ENCODE data around the gene FUS.

DNA sequence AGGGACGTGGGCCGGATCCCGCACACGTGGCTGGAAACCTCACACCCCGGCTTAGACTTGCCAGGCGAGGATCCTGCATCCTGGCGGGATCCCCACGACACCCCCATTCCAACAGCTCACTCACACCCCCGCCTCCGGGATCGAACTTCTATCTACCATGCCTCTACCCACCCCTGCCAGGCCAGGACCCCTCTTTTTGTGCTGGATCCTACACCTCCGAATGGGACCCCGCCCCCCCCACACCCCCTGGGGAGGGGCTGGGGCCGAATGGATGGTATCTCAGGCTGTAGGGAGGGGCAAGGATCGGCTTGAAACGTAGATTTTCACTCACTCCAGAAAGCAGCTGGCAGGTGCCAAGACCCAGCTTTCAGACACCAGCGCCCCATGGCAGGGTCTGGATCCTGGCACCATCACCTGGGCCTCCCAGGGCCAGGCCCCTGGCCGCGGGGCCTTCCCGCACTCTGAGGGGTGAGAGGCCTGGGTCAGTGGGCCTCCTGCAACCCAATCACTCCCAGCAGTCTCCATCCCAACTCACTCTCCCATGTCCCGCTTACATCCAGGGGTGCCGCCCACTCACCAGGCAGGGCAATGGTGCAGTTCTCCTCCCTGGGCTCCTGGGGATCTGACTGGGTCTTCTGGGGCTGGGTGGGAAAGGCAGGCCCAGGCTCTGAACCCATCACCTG is 36.8 kb upstream of the FUS start:
- TF ChIP-seq POLR2A (IDR thresholded peaks at IDR 0.05) = no peak
- TF ChIP-seq, protein P1, sequence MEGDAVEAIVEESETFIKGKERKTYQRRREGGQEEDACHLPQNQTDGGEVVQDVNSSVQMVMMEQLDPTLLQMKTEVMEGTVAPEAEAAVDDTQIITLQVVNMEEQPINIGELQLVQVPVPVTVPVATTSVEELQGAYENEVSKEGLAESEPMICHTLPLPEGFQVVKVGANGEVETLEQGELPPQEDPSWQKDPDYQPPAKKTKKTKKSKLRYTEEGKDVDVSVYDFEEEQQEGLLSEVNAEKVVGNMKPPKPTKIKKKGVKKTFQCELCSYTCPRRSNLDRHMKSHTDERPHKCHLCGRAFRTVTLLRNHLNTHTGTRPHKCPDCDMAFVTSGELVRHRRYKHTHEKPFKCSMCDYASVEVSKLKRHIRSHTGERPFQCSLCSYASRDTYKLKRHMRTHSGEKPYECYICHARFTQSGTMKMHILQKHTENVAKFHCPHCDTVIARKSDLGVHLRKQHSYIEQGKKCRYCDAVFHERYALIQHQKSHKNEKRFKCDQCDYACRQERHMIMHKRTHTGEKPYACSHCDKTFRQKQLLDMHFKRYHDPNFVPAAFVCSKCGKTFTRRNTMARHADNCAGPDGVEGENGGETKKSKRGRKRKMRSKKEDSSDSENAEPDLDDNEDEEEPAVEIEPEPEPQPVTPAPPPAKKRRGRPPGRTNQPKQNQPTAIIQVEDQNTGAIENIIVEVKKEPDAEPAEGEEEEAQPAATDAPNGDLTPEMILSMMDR (IDR thresholded peaks at IDR 0.05) = no peak

Measured in right lobe of liver (tissue), 4 donors.